GM12878 (cell line): ENCODE data around the gene HPSE2. TPM values are rescaled to one million over a fixed set of nuclear protein-coding genes. Genes with fewer than 3 reads are reported as not detected.

Experiments used
- ATAC-seq: fragments of 200-7000 bp; cut with Tn5 transposase; 3 replicates; pipeline ENCODE4 v1.9.1; 2020; ENCODE audit warnings: mild to moderate bottlenecking, moderate library complexity
- BruUV-seq: library from RNA; stranded (reverse); fragments of 400-500 nt; replicated peaks from 2 replicates; lab custom pipeline; 2021; lab: Mats Ljungman, UMichigan
- CTCF ChIA-PET: fragments of 300-600 bp; sonication (Branson Sonifier 250); formaldehyde crosslinking; extraction: SDS; loops from one replicate; lab custom pipeline; 2021; ENCODE audit warnings: inconsistent platforms; lab: Yijun Ruan, JAX
- POLR2A ChIA-PET: fragments of 350-600 bp; formaldehyde crosslinking; extraction: SDS; loops from one replicate; lab custom pipeline; 2021; ENCODE audit warnings: inconsistent platforms; lab: Charles Lee
- RAD21 ChIA-PET: fragments of 300-600 bp; sonication (Branson Sonifier 250); formaldehyde crosslinking; loops from one replicate; lab custom pipeline; 2023; ENCODE audit warnings: antibody characterized with exemption; ENCODE audit not compliant: unreplicated experiment; lab: Charles Lee
- SMC1A ChIA-PET: fragments of 300-600 bp; sonication (Branson Sonifier 250); formaldehyde crosslinking; loops from one replicate; lab custom pipeline; 2023; ENCODE audit not compliant: unreplicated experiment, uncharacterized antibody; lab: Charles Lee
- DNase-seq: peaks from one replicate; pipeline ENCODE4 v3.0.0-alpha.2; 2011; ENCODE audit warnings: low read depth, low spot score
- FAIRE-seq: peaks from 3 replicates; lab custom pipeline; 2011; peaks lifted over from hg19 to GRCh38; lab: Jason Lieb, UNC
- H2AFZ ChIP-seq: 2 replicates; pipeline ENCODE4 v1.6.0; 2011; ENCODE audit warnings: low read depth, low read length, control low read depth; ENCODE audit not compliant: control insufficient read depth
- H3K27ac ChIP-seq: 2 replicates; pipeline ENCODE4 v1.5.1; 2011; ENCODE audit warnings: control low read depth; ENCODE audit not compliant: control insufficient read depth, insufficient read depth
- H3K27me3 ChIP-seq, 2 experiments: replicated peaks in 1 of 2; 2 replicates each; pipeline versions ENCODE4 v1.6.0 to v1.6.1; 2011; ENCODE audit warnings: low read length in 1 of 2; ENCODE audit not compliant: control insufficient read depth in 2 of 2, insufficient read depth in 2 of 2
- H3K36me3 ChIP-seq, 2 experiments: 2 replicates each; pipeline ENCODE4 v1.5.1; 2011; ENCODE audit warnings: low read length in 1 of 2; ENCODE audit not compliant: control insufficient read depth in 2 of 2, insufficient read depth in 2 of 2
- H3K4me1 ChIP-seq: 2 replicates; pipeline ENCODE4 v1.6.1; 2011; ENCODE audit warnings: mild to moderate bottlenecking, low read length, moderate library complexity, mixed read lengths; ENCODE audit not compliant: control insufficient read depth, insufficient read depth
- H3K4me2 ChIP-seq: 2 replicates; pipeline ENCODE4 v1.6.0; 2011; ENCODE audit warnings: control low read depth; ENCODE audit not compliant: control insufficient read depth, insufficient read depth
- H3K4me3 ChIP-seq: fragments of 200-600 bp; sonication (generic); 2 replicates; pipeline ENCODE4 v1.5.1; 2016
- H3K79me2 ChIP-seq: 2 replicates; pipeline ENCODE4 v1.6.0; 2011; ENCODE audit warnings: low read length; ENCODE audit not compliant: control insufficient read depth, insufficient read depth
- H3K9ac ChIP-seq: 2 replicates; pipeline ENCODE4 v1.8.0; 2011; ENCODE audit warnings: low read length, control low read depth, mixed read lengths; ENCODE audit not compliant: control insufficient read depth, insufficient read depth
- H3K9me3 ChIP-seq: replicated peaks from 3 replicates; pipeline ENCODE4 v1.5.1; 2011; ENCODE audit warnings: mild to moderate bottlenecking, low read length; ENCODE audit not compliant: control insufficient read depth, insufficient read depth
- H4K20me1 ChIP-seq: 2 replicates; pipeline ENCODE4 v1.6.0; 2011; ENCODE audit not compliant: control insufficient read depth, insufficient read depth
- CEBPZ ChIP-seq: fragments of 150-350 bp; IDR thresholded peaks from 2 replicates; pipeline ENCODE4 v1.6.1; 2016; ENCODE audit warnings: low read depth, low read length
- CREM ChIP-seq: IDR thresholded peaks from 2 replicates; pipeline ENCODE4 v1.6.1; 2014; ENCODE audit warnings: antibody characterized with exemption, low read depth
- EED ChIP-seq: sonication (generic); IDR thresholded peaks from 2 replicates; pipeline ENCODE4 v1.6.1; 2016; ENCODE audit warnings: antibody characterized with exemption, low read depth
- HCFC1 ChIP-seq: fragments of 150-350 bp; IDR thresholded peaks from 2 replicates; pipeline ENCODE4 v1.6.1; 2014; ENCODE audit warnings: low read length
- IRF3 ChIP-seq: fragments of 450-650 bp; IDR thresholded peaks from 2 replicates; pipeline ENCODE4 v1.6.1; 2014; ENCODE audit warnings: mild to moderate bottlenecking
- MYC ChIP-seq: IDR thresholded peaks from 2 replicates; pipeline ENCODE4 v1.6.1; 2011; ENCODE audit warnings: mild to moderate bottlenecking, low read length, moderate library complexity, inconsistent platforms; ENCODE audit not compliant: insufficient read depth, insufficient replicate concordance, insufficient read length, severe bottlenecking
- NFIC ChIP-seq: IDR thresholded peaks from 2 replicates; pipeline ENCODE4 v1.6.1; 2012; ENCODE audit warnings: low read depth, mild to moderate bottlenecking, inconsistent platforms, low read length, moderate library complexity
- RUNX3 ChIP-seq: IDR thresholded peaks from 2 replicates; pipeline ENCODE4 v1.6.1; 2012; ENCODE audit warnings: low read length, inconsistent platforms
- SMARCA5 ChIP-seq: fragments of 450-650 bp; IDR thresholded peaks from 2 replicates; pipeline ENCODE4 v1.6.1; 2017; ENCODE audit warnings: mild to moderate bottlenecking
- SP1 ChIP-seq: IDR thresholded peaks from one replicate; pipeline ENCODE4 v1.6.1; 2011; ENCODE audit warnings: low read depth, low read length
- STAT3 ChIP-seq: IDR thresholded peaks from 2 replicates; pipeline ENCODE4 v1.6.1; 2011; ENCODE audit warnings: low read depth, low read length, improper control_type of control experiment
- YY1 ChIP-seq: IDR thresholded peaks from 2 replicates; pipeline ENCODE4 v1.6.1; 2011; ENCODE audit warnings: low read depth, mild to moderate bottlenecking, low read length
- ZNF274 ChIP-seq: IDR thresholded peaks from one replicate; pipeline ENCODE4 v1.8.0; 2011; ENCODE audit not compliant: insufficient read length, insufficient read depth
- WGBS: methylation state at CpG from one replicate; pipeline ENCODE4 v1.1.6; 2016; ENCODE audit warnings: low lambda C conversion rate; ENCODE audit not compliant: insufficient replicate concordance, insufficient coverage; ENCODE audit errors: missing lambda C conversion rate; 5-methylcytosine and 5-hydroxymethylcytosine counted together
- in situ Hi-C: fragments of 300-500 bp; cut with MboI; formaldehyde crosslinking; loops from 9 replicates; pipeline ENCODE4 v1.14.3; 2018; ENCODE audit warnings: mixed read lengths
- intact Hi-C: fragments of 100-400 bp; cut with micrococcal nuclease; formaldehyde crosslinking; loops from one replicate; pipeline ENCODE4 v1.14.2; 2022; ENCODE audit not compliant: unreplicated experiment
- polyA plus RNA-seq, 11 experiments: library from polyadenylated mRNA; depleted of rRNA in 4 of 11; unstranded in 6 of 11; stranded (reverse) in 5 of 11; fragments of >200 nt; fragmentation: Nextera tagmentation in 4 of 11; fragmentation: Illumina TruSeq in 1 of 11; extraction: Ambion mirVana in 4 of 11; extraction: Trizol in 1 of 11; gene quantifications; 1 replicate in 1 of 11; 2 replicates in 10 of 11; pipeline versions ENCODE4 v1.2.1 to v1.2.3, GENCODE V29; 2011 to 2016; ENCODE audit warnings: inconsistent platforms in 2 of 11, missing spikeins in 2 of 11, low read depth in 1 of 11
- total RNA-seq, 4 experiments: library from RNA; depleted of rRNA in 3 of 4; stranded (reverse); fragments of >200 nt in 3 of 4; fragmentation: Illumina TruSeq in 1 of 4; extraction: Trizol in 1 of 4; gene quantifications; 2 replicates each; pipeline versions ENCODE4 v1.2.1 to v1.2.3, GENCODE V29; 2013 to 2021

Gene HPSE2
- total and polyA plus RNA-seq, 10 of the 15 experiments (the other 5 are each of a cell fraction or from before 2014, with no cell fraction given), result 0.06 TPM; not detected in 9

- TF ChIP-seq ZNF274, result no peak
- TF ChIP-seq YY1, result no peak
- no peak for TF ChIP-seq SMARCA5
- TF ChIP-seq IRF3, result no peak
- TF ChIP-seq RUNX3, result no peak
- TF ChIP-seq CEBPZ, result no peak
- TF ChIP-seq CREM, result no peak
- no peak for TF ChIP-seq EED
- TF ChIP-seq, all 136 proteins: peak for 0
Measured at GRCh38 chr10:98925651-98926050, 310.0 kb downstream of the HPSE2 start (continued).

GRCh38 chr10:98924526-98924925 lies 311.1 kb downstream of the HPSE2 start:
- ChIA-PET CTCF (no interaction called here), SMC1A (no interaction called here), RAD21 (no interaction called here), POLR2A (no interaction called here)
- ATAC-seq (no peak), DNase-seq (no peak), FAIRE-seq (no peak)
- no peak for TF ChIP-seq MYC
- no peak for TF ChIP-seq SP1
- no peak for TF ChIP-seq STAT3
- TF ChIP-seq NFIC, result no peak
- TF ChIP-seq HCFC1, result no peak
- TF ChIP-seq IRF3, result no peak
- no peak for TF ChIP-seq CEBPZ
- no peak overlapping the region for H3K4me3 ChIP-seq
- H2AFZ ChIP-seq, result no peak overlapping the region
- H3K4me1 ChIP-seq, result no peaks in the 10 kb centered on the region
- no peaks in the 10 kb centered on the region for H3K36me3 ChIP-seq
- H3K27ac ChIP-seq, result no peak overlapping the region
- 0% methylated on average over 1 of the region's 1 CpG for WGBS
- intact Hi-C loops (no loop called here), in situ Hi-C loops (no loop called here)
- no TSS peak for BruUV-seq
- H3K4me2 ChIP-seq, result no peak overlapping the region
- no peaks in the 10 kb centered on the region for H4K20me1 ChIP-seq
- no peaks in the 10 kb centered on the region for H3K27me3 ChIP-seq
- H3K79me2 ChIP-seq, result no peaks in the 10 kb centered on the region
- H3K9me3 ChIP-seq, result no peaks in the 10 kb centered on the region
- no peak overlapping the region for H3K9ac ChIP-seq
